A549 (cell line): Measurements from ENCODE around the gene ECEL1.

Experiments
- CBX2 ChIP-seq: fragments of 200-600 bp; sonication (generic); IDR thresholded peaks from 2 replicates; pipeline ENCODE4 v1.6.1; 2016; ENCODE audit warnings: low read depth, mild to moderate bottlenecking, borderline replicate concordance
- CTCF ChIP-seq: fragments of >200 bp; sonication (Bioruptor Twin); formaldehyde crosslinking; IDR thresholded peaks from 3 replicates; pipeline ENCODE4 v1.5.1; 2016
- EP300 ChIP-seq, 2 experiments: fragments of >200 bp; sonication (Bioruptor Twin); formaldehyde crosslinking; IDR thresholded peaks; 2 replicates in 1 of 2; 3 replicates in 1 of 2; pipeline ENCODE4 v1.6.1; 2016 to 2017
- HOXA7 ChIP-seq: fragments of 250-450 bp; sonication (Bioruptor Pico); IDR thresholded peaks from 2 replicates; pipeline ENCODE4 v1.5.0; 2020; ENCODE audit warnings: mild to moderate bottlenecking, moderate library complexity
- JUN ChIP-seq, 2 experiments: fragments of >200 bp; sonication (Bioruptor Twin); formaldehyde crosslinking; IDR thresholded peaks; 2 replicates in 1 of 2; 3 replicates in 1 of 2; pipeline ENCODE4 v1.6.1; 2016 to 2017
- MAX ChIP-seq: IDR thresholded peaks from 2 replicates; pipeline ENCODE4 v1.6.1; 2012
- POLR2A ChIP-seq: IDR thresholded peaks from 2 replicates; pipeline ENCODE4 v1.6.1; 2012; ENCODE audit warnings: mild to moderate bottlenecking, low read length
- RAD21 ChIP-seq, 2 experiments: fragments of >200 bp in 1 of 2; sonication (Bioruptor Twin) in 1 of 2; formaldehyde crosslinking in 1 of 2; IDR thresholded peaks in 1 of 2; conservative IDR thresholded peaks in 1 of 2; 2 replicates in 1 of 2; 3 replicates in 1 of 2; pipeline ENCODE4 v1.6.1; 2012 to 2018; ENCODE audit warnings: inconsistent platforms in 1 of 2

GRCh38 chr2:232534940-232535651, 47.5 kb upstream of the ECEL1 start:
- TF ChIP-seq POLR2A (no peak), MAX (no peak), CTCF (no peak), CBX2 (no peak), JUN (IDR thresholded peaks at IDR 0.05) (no peak), EP300 (IDR thresholded peaks at IDR 0.05) (no peak), HOXA7 (no peak), RAD21 (conservative IDR thresholded peaks at IDR 0.05 in 1 of 2, IDR thresholded peaks at IDR 0.05 in 1 of 2) (no peak)
